ENCODE measurements around the gene EMCN. TPM values are rescaled to one million over a fixed set of nuclear protein-coding genes. Genes with fewer than 3 reads are reported as not detected.

EMCN gene
- total RNA-seq, 1 experiment from 2014 or later: not detected

DNA sequence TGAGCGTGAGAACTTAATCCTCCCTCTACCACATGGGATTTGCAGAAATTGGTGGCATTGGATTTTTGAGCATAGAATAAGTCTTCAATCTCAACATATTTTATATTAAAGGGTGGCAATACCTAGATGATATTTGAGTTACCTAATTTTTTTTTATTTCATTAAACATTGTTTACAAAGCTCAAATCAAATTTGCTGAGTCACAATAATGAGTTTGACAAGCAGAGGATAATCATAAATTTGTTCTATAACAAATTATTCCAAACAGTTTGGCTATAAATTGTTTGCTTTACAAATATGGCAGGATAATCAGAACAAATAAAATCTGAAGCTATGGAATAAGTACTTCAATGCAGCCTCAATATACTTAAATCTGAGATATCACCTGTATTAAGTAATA, 22.7 kb downstream of the EMCN start:
- no peak for ATAC-seq
- no peak overlapping the region for H3K4me3 ChIP-seq (ENCODE audit: low read depth in 2 of 2, low read length in 2 of 2)
- H3K27me3 ChIP-seq (ENCODE audit: control insufficient read depth, insufficient read depth, low read length): no peaks in the 10 kb centered on the region
- ChIA-PET CTCF (no interaction called here), POLR2A (no interaction called here)
- TF ChIP-seq POLR2AphosphoS5 (IDR thresholded peaks at IDR 0.05; ENCODE audit: low read depth, low read length) (no peak), SIN3A (IDR thresholded peaks at IDR 0.05; ENCODE audit: borderline replicate concordance, insufficient read depth, low read depth, low read length) (no peak), TCF7L2 (IDR thresholded peaks at IDR 0.05; ENCODE audit: low read depth, low read length) (no peak)
- TF ChIP-seq, protein P1, sequence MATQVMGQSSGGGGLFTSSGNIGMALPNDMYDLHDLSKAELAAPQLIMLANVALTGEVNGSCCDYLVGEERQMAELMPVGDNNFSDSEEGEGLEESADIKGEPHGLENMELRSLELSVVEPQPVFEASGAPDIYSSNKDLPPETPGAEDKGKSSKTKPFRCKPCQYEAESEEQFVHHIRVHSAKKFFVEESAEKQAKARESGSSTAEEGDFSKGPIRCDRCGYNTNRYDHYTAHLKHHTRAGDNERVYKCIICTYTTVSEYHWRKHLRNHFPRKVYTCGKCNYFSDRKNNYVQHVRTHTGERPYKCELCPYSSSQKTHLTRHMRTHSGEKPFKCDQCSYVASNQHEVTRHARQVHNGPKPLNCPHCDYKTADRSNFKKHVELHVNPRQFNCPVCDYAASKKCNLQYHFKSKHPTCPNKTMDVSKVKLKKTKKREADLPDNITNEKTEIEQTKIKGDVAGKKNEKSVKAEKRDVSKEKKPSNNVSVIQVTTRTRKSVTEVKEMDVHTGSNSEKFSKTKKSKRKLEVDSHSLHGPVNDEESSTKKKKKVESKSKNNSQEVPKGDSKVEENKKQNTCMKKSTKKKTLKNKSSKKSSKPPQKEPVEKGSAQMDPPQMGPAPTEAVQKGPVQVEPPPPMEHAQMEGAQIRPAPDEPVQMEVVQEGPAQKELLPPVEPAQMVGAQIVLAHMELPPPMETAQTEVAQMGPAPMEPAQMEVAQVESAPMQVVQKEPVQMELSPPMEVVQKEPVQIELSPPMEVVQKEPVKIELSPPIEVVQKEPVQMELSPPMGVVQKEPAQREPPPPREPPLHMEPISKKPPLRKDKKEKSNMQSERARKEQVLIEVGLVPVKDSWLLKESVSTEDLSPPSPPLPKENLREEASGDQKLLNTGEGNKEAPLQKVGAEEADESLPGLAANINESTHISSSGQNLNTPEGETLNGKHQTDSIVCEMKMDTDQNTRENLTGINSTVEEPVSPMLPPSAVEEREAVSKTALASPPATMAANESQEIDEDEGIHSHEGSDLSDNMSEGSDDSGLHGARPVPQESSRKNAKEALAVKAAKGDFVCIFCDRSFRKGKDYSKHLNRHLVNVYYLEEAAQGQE (IDR thresholded peaks at IDR 0.05; ENCODE audit: insufficient read depth in 1 of 2, low read depth in 2 of 2, low read length in 1 of 2): no peak
- TF ChIP-seq, protein P2, sequence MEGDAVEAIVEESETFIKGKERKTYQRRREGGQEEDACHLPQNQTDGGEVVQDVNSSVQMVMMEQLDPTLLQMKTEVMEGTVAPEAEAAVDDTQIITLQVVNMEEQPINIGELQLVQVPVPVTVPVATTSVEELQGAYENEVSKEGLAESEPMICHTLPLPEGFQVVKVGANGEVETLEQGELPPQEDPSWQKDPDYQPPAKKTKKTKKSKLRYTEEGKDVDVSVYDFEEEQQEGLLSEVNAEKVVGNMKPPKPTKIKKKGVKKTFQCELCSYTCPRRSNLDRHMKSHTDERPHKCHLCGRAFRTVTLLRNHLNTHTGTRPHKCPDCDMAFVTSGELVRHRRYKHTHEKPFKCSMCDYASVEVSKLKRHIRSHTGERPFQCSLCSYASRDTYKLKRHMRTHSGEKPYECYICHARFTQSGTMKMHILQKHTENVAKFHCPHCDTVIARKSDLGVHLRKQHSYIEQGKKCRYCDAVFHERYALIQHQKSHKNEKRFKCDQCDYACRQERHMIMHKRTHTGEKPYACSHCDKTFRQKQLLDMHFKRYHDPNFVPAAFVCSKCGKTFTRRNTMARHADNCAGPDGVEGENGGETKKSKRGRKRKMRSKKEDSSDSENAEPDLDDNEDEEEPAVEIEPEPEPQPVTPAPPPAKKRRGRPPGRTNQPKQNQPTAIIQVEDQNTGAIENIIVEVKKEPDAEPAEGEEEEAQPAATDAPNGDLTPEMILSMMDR (IDR thresholded peaks at IDR 0.05): no peak
- H3K36me3 ChIP-seq (ENCODE audit: control insufficient read depth, insufficient read depth, low read length): no peaks in the 10 kb centered on the region
- intact Hi-C loops (cut with micrococcal nuclease; ENCODE audit: unreplicated experiment) (no loop called here), in situ Hi-C loops (cut with HindIII; ENCODE audit: low pct_unique_long_range_greater_than_20kb, low sequenced_read_pairs) (no loop called here)
- H3K4me1 ChIP-seq (ENCODE audit: control insufficient read depth, insufficient read depth, low read length): no peaks in the 10 kb centered on the region
- no peak overlapping the region for H3K27ac ChIP-seq (ENCODE audit: low read length)
- no TSS peak for BruUV-seq (replicated peaks)
- no peak for DNase-seq (ENCODE audit: low read depth, low spot score)
- H3K9me3 ChIP-seq (ENCODE audit: control insufficient read depth, insufficient read depth, low read depth, low read length): no peaks in the 10 kb centered on the region

DNA sequence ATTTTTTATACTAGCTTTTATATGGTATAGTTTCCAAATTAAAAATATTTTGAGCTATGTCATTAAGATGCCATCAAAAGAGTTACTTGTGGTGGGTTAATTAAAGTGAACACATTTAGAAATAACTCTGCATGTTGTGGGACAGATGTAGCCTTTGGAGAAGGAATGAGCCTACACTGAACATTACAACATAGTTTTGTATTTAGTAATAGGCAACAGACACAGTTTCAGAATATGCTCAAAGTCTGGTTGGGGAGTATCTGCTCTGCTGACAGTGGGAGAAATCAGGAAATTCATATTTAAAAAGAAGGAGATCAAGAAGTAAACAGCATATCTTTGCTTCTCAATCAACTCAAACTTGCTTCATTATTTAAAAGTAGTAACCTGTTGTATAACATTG, 23.7 kb downstream of the EMCN start:
- ATAC-seq: no peak
- Histone ChIP-seq H3K4me1 (ENCODE audit: control insufficient read depth, insufficient read depth, low read length) (no peaks in the 10 kb centered on the region), H3K27me3 (ENCODE audit: control insufficient read depth, insufficient read depth, low read length) (no peaks in the 10 kb centered on the region), H3K4me3 (ENCODE audit: low read depth in 2 of 2, low read length in 2 of 2) (no peak overlapping the region), H3K36me3 (ENCODE audit: control insufficient read depth, insufficient read depth, low read length) (no peaks in the 10 kb centered on the region), H3K9me3 (ENCODE audit: control insufficient read depth, insufficient read depth, low read depth, low read length) (no peaks in the 10 kb centered on the region), H3K27ac (ENCODE audit: low read length) (no peak overlapping the region)
- intact Hi-C loops (cut with micrococcal nuclease; ENCODE audit: unreplicated experiment): no loop called here
- POLR2A ChIA-PET: no interaction called here
- TF ChIP-seq TCF7L2 (IDR thresholded peaks at IDR 0.05; ENCODE audit: low read depth, low read length): no peak
- no peak for TF ChIP-seq POLR2AphosphoS5 (IDR thresholded peaks at IDR 0.05; ENCODE audit: low read depth, low read length)
- TF ChIP-seq, protein P1 (IDR thresholded peaks at IDR 0.05; ENCODE audit: insufficient read depth in 1 of 2, low read depth in 2 of 2, low read length in 1 of 2): no peak
- TF ChIP-seq, protein P2 (IDR thresholded peaks at IDR 0.05): no peak
- no peak for TF ChIP-seq SIN3A (IDR thresholded peaks at IDR 0.05; ENCODE audit: borderline replicate concordance, insufficient read depth, low read depth, low read length)
- no peak for DNase-seq (ENCODE audit: low read depth, low spot score)
- no TSS peak for BruUV-seq (replicated peaks)
- CTCF ChIA-PET: no interaction called here
- in situ Hi-C loops (cut with HindIII; ENCODE audit: low pct_unique_long_range_greater_than_20kb, low sequenced_read_pairs): no loop called here

Data from Panc1 (cell line).